Tibial artery (tissue), 4 donors: ENCODE data around the gene PIGC.
"Not testable (repeated sequence)": the region's sequence is repeated elsewhere in the genome, so short reads cannot be mapped to it uniquely, and the experiment has no call there.

Source experiments
- DNase-seq, 2 donors: peaks; one replicate each; pipeline ENCODE4 v3.0.0-alpha.2; 2019
- H3K27ac ChIP-seq, 2 donors: fragments of 200-600 bp; sonication (generic) in 1 of 2; 1 replicate in 1 of 2; 2 replicates in 1 of 2; pipeline ENCODE4 v1.5.1; 2018 to 2019; ENCODE audit warnings: mild to moderate bottlenecking in 1 of 2
- H3K27me3 ChIP-seq, 2 donors: fragments of 200-600 bp; sonication (generic) in 1 of 2; one replicate each; pipeline versions ENCODE4 v1.5.1 to v1.6.0; 2016 to 2019
- H3K36me3 ChIP-seq, 3 donors: fragments of 200-600 bp; sonication (generic) in 2 of 3; one replicate each; pipeline ENCODE4 v1.5.1; 2016 to 2019; ENCODE audit warnings: mild to moderate bottlenecking in 2 of 3
- H3K4me1 ChIP-seq, 4 donors: fragments of 200-600 bp; sonication (generic) in 2 of 4; 1 replicate in 3 of 4; 2 replicates in 1 of 4; pipeline ENCODE4 v1.5.1; 2016 to 2019
- H3K4me3 ChIP-seq, 2 donors: fragments of 200-600 bp; sonication (generic) in 1 of 2; 1 replicate in 1 of 2; 2 replicates in 1 of 2; pipeline ENCODE4 v1.5.1; 2018 to 2019; ENCODE audit warnings: mild to moderate bottlenecking in 2 of 2
- H3K9me3 ChIP-seq, 3 donors: fragments of 200-600 bp; sonication (generic) in 1 of 3; one replicate each; pipeline ENCODE4 v1.5.1; 2016 to 2019
- CTCF ChIP-seq, 2 experiments: fragments of 200-600 bp in 1 of 2; fragments of 450-650 bp in 1 of 2; IDR thresholded peaks; one replicate each; pipeline ENCODE4 v1.5.1; 2017 to 2019; ENCODE audit warnings: antibody characterized with exemption in 2 of 2, mild to moderate bottlenecking in 1 of 2, moderate library complexity in 1 of 2
- intact Hi-C: fragments of 100-400 bp; cut with DNase I; formaldehyde crosslinking; loops from one replicate; pipeline ENCODE4 v1.15.0; 2023; ENCODE audit warnings: low total_unique reads

Gene PIGC

GRCh38 chr1:172447641-172448040 is 3.8 kb upstream of the PIGC start:
- peaks cover 0 to 23% (median 9%) of the 10 kb centered on the region in 4 donors for H3K4me1 ChIP-seq
- no peaks in the 10 kb centered on the region for H3K9me3 ChIP-seq
- no peak for TF ChIP-seq CTCF (IDR thresholded peaks at IDR 0.05)
- H3K36me3 ChIP-seq = no peaks in the 10 kb centered on the region
- no peak overlapping the region for H3K4me3 ChIP-seq
- no peaks in the 10 kb centered on the region for H3K27me3 ChIP-seq
- no peak for DNase-seq
- intact Hi-C loops = loop anchor here (10.0 kb wide), 2 partner anchors 123 to 643 kb away; no protein-coding TSS in a partner anchor
- no peak overlapping the region for H3K27ac ChIP-seq

- Histone ChIP-seq H3K4me3 (no peak overlapping the region), H3K9me3 (no peaks in the 10 kb centered on the region), H3K27me3 (no peaks in the 10 kb centered on the region), H3K4me1 (peaks cover 0 to 28% (median 14%) of the 10 kb centered on the region in 4 donors), H3K36me3 (peaks cover 0 to 3% (median 0%) of the 10 kb centered on the region in 3 donors), H3K27ac (no peak overlapping the region)
- intact Hi-C loops = loop anchor here (10.0 kb wide), 2 partner anchors 122 to 642 kb away; no protein-coding TSS in a partner anchor
- no peak for TF ChIP-seq CTCF (IDR thresholded peaks at IDR 0.05)
- no peak for DNase-seq
Measured at GRCh38 chr1:172446547-172446946, 2.7 kb upstream of the PIGC start.

- Histone ChIP-seq H3K4me1 (peaks cover 0 to 23% (median 9%) of the 10 kb centered on the region in 4 donors), H3K4me3 (peak overlapping the region; percentile 89 to 99), H3K36me3 (peaks cover 0 to 11% (median 0%) of the 10 kb centered on the region in 3 donors), H3K27ac (peak overlapping the region; percentile 84 to 91), H3K9me3 (no peaks in the 10 kb centered on the region), H3K27me3 (no peaks in the 10 kb centered on the region)
- no peak for TF ChIP-seq CTCF (IDR thresholded peaks at IDR 0.05)
- DNase-seq = no peak
- intact Hi-C loops = loop anchor here (10.0 kb wide), 2 partner anchors 118 to 638 kb away; no protein-coding TSS in a partner anchor
Measured at GRCh38 chr1:172442843-172443565, 865 bp downstream of the PIGC start.

GRCh38 chr1:172442404-172442803 is 1.5 kb downstream of the PIGC start:
- no peak for DNase-seq
- Histone ChIP-seq H3K9me3 (no peaks in the 10 kb centered on the region), H3K4me1 (peaks cover 0 to 23% (median 9%) of the 10 kb centered on the region in 4 donors), H3K27me3 (no peaks in the 10 kb centered on the region), H3K4me3 (peak overlapping the region in 1 of 2 donors; percentile 89), H3K27ac (no peak overlapping the region), H3K36me3 (peaks cover 0 to 11% (median 0%) of the 10 kb centered on the region in 3 donors)
- intact Hi-C loops = loop anchor here (10.0 kb wide), 2 partner anchors 118 to 638 kb away; no protein-coding TSS in a partner anchor
- no peak for TF ChIP-seq CTCF (IDR thresholded peaks at IDR 0.05)

- H3K4me1 ChIP-seq, H3K9me3 ChIP-seq, intact Hi-C loops, H3K27me3 ChIP-seq, DNase-seq, H3K27ac ChIP-seq, H3K4me3 ChIP-seq: not testable (repeated sequence)
- peaks cover 0 to 11% (median 0%) of the 10 kb centered on the region in 3 donors for H3K36me3 ChIP-seq
Measured at GRCh38 chr1:172437183-172437582, 6.7 kb downstream of the PIGC start.

GRCh38 chr1:172431721-172432192 is 12.1 kb downstream of the PIGC start:
- no peak overlapping the region for H3K4me3 ChIP-seq
- intact Hi-C loops = no loop called here
- TF ChIP-seq CTCF (IDR thresholded peaks at IDR 0.05) = no peak
- no peaks in the 10 kb centered on the region for H3K27me3 ChIP-seq
- H3K27ac ChIP-seq = no peak overlapping the region
- no peak for DNase-seq
- H3K36me3 ChIP-seq = peaks cover 0 to 7% (median 0%) of the 10 kb centered on the region in 3 donors
- no peaks in the 10 kb centered on the region for H3K9me3 ChIP-seq
- peaks cover 0 to 5% (median 0%) of the 10 kb centered on the region in 4 donors for H3K4me1 ChIP-seq
